GM23338 (cell line): ENCODE measurements around the gene KLHL33. TPM values are rescaled to one million over a fixed set of nuclear protein-coding genes. Genes with fewer than 3 reads are reported as not detected.

Experiments
- ATAC-seq: fragments of 200-7000 bp; cut with Tn5 transposase; 3 replicates; pipeline ENCODE4 v1.9.1; 2020
- DNase-seq: peaks from one replicate; pipeline ENCODE4 v3.0.0-alpha.2; 2015; ENCODE audit warnings: low spot score
- H2AFZ ChIP-seq: fragments of 200-600 bp; sonication (generic); 2 replicates; pipeline ENCODE4 v1.8.0; 2016; ENCODE audit warnings: antibody characterized with exemption, mild to moderate bottlenecking, moderate library complexity
- H3F3A ChIP-seq: fragments of 200-600 bp; sonication (generic); replicated peaks from 2 replicates; pipeline ENCODE4 v1.8.0; 2017; ENCODE audit warnings: antibody characterized with exemption, mixed run types, low read depth
- H3K27ac ChIP-seq: fragments of 200-600 bp; sonication (generic); 2 replicates; pipeline ENCODE4 v1.6.1; 2016; ENCODE audit warnings: low read depth
- H3K27me3 ChIP-seq: fragments of 200-600 bp; sonication (generic); 2 replicates; pipeline ENCODE4 v1.8.0; 2016; ENCODE audit warnings: mild to moderate bottlenecking, mixed run types, moderate library complexity; ENCODE audit not compliant: insufficient read depth
- H3K36me3 ChIP-seq: fragments of 200-600 bp; sonication (generic); 2 replicates; pipeline ENCODE4 v1.8.0; 2016; ENCODE audit warnings: mild to moderate bottlenecking; ENCODE audit not compliant: insufficient read depth
- H3K4me1 ChIP-seq: fragments of 200-600 bp; sonication (generic); 2 replicates; pipeline ENCODE4 v1.8.0; 2016; ENCODE audit warnings: mild to moderate bottlenecking, moderate library complexity; ENCODE audit not compliant: insufficient read depth
- H3K4me2 ChIP-seq: fragments of 200-600 bp; sonication (generic); 2 replicates; pipeline ENCODE4 v1.7.1; 2017; ENCODE audit warnings: mixed run types
- H3K4me3 ChIP-seq: fragments of 200-600 bp; sonication (generic); 2 replicates; pipeline ENCODE4 v1.6.1; 2016; ENCODE audit warnings: mixed run types
- H3K79me2 ChIP-seq: fragments of 200-600 bp; sonication (generic); replicated peaks from 2 replicates; pipeline ENCODE4 v1.8.0; 2017; ENCODE audit warnings: mild to moderate bottlenecking; ENCODE audit not compliant: insufficient read depth
- H3K9me2 ChIP-seq: fragments of 200-600 bp; sonication (generic); 2 replicates; pipeline ENCODE4 v1.8.0; 2017; ENCODE audit not compliant: insufficient read depth
- H4K20me1 ChIP-seq: fragments of 200-600 bp; sonication (generic); replicated peaks from 2 replicates; pipeline ENCODE4 v1.8.0; 2017; ENCODE audit warnings: mild to moderate bottlenecking; ENCODE audit not compliant: insufficient read depth
- H3K27ac Mint-ChIP-seq: 2 replicates; pipeline ENCODE4 v1.8.0; 2020; ENCODE audit warnings: inconsistent platforms, mild to moderate bottlenecking, moderate library complexity, mixed read lengths
- H3K27me3 Mint-ChIP-seq: 3 replicates; pipeline ENCODE4 v1.8.0; 2022; ENCODE audit warnings: low read depth, mild to moderate bottlenecking, moderate library complexity, mixed read lengths, inconsistent platforms; ENCODE audit not compliant: insufficient read depth, poor library complexity
- H3K36me3 Mint-ChIP-seq: 3 replicates; pipeline ENCODE4 v1.8.0; 2021; ENCODE audit warnings: low read depth, mild to moderate bottlenecking, inconsistent platforms, moderate library complexity, mixed read lengths
- H3K4me1 Mint-ChIP-seq: 3 replicates; pipeline ENCODE4 v1.8.0; 2020; ENCODE audit warnings: mild to moderate bottlenecking, inconsistent platforms, mixed read lengths
- H3K4me3 Mint-ChIP-seq: 3 replicates; pipeline ENCODE4 v1.8.0; 2021; ENCODE audit warnings: moderate library complexity, mild to moderate bottlenecking, inconsistent platforms, mixed read lengths
- H3K9me3 Mint-ChIP-seq: 3 replicates; pipeline ENCODE4 v1.8.0; 2020; ENCODE audit warnings: moderate library complexity, mild to moderate bottlenecking, inconsistent platforms, mixed read lengths
- CREB1 ChIP-seq: fragments of 250-450 bp; sonication (Bioruptor Pico); IDR thresholded peaks from 2 replicates; pipeline ENCODE4 v1.5.0; 2020; ENCODE audit warnings: low read depth, mild to moderate bottlenecking, moderate library complexity
- JUNB ChIP-seq: IDR thresholded peaks from one replicate; pipeline ENCODE4 v1.6.1; 2016; ENCODE audit warnings: antibody characterized with exemption; ENCODE audit not compliant: unreplicated experiment
- NANOG ChIP-seq: IDR thresholded peaks from 2 replicates; pipeline ENCODE4 v1.6.1; 2016; ENCODE audit warnings: antibody characterized with exemption, borderline replicate concordance
- ZNF331 ChIP-seq: fragments of 250-450 bp; sonication (Bioruptor Pico); IDR thresholded peaks from 2 replicates; pipeline ENCODE4 v1.5.0; 2020; ENCODE audit warnings: low read depth, mild to moderate bottlenecking, moderate library complexity
- polyA plus RNA-seq: library from polyadenylated mRNA; unstranded; fragments of >200 nt; fragmentation: Nextera tagmentation; extraction: Ambion mirVana; gene quantifications from 2 replicates; pipeline ENCODE4 v1.2.1, GENCODE V29; 2016
- total RNA-seq: library from RNA; depleted of rRNA; stranded (reverse); fragments of >200 nt; shearing (Covaris generic); gene quantifications from 2 replicates; pipeline ENCODE4 v1.2.3, GENCODE V29; 2014
- TF ChIP-seq, protein P1 (sequence below): fragments of 250-450 bp; sonication (Bioruptor Pico); IDR thresholded peaks from 2 replicates; pipeline ENCODE4 v1.5.0; 2020; ENCODE audit warnings: mild to moderate bottlenecking, moderate library complexity
- TF ChIP-seq, protein P2 (sequence below): IDR thresholded peaks from 2 replicates; pipeline ENCODE4 v1.6.1; 2016; ENCODE audit warnings: antibody characterized with exemption

The KLHL33 gene
- total and polyA plus RNA-seq, 2 experiments from 2014 or later: 0.15 to 0.35 TPM

DNA sequence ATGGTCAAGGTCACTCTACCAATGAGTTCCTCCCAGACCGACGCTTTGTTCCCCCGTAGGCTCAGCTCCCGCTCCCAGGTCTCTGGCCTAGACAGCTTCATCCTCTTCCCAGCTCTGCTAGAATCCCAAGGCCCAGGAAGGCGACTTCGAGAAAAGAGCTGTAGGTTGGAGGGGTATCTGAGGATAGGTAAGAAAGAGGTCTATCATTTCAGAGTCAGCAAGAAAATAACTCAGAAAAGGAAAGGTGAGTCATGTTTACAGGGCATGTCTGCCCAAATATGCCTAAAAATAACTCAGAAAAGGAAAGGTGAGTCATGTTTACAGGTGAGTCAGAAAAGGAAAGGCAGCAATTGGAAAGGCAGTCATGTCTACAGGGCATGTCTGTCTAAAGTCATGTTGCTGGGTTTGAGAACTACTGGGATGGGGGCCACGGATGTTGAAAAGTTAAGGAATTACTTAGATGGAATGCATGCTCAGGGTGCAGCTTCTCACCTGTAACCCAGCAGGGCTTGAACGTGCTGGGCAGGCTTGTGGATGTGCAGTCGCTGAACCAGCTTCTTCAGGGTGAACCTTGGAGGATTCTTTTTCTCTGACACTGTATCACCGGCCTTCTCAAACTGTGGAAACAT lies 34.9 kb downstream of the KLHL33 start (continued):
- TF ChIP-seq, protein P1, sequence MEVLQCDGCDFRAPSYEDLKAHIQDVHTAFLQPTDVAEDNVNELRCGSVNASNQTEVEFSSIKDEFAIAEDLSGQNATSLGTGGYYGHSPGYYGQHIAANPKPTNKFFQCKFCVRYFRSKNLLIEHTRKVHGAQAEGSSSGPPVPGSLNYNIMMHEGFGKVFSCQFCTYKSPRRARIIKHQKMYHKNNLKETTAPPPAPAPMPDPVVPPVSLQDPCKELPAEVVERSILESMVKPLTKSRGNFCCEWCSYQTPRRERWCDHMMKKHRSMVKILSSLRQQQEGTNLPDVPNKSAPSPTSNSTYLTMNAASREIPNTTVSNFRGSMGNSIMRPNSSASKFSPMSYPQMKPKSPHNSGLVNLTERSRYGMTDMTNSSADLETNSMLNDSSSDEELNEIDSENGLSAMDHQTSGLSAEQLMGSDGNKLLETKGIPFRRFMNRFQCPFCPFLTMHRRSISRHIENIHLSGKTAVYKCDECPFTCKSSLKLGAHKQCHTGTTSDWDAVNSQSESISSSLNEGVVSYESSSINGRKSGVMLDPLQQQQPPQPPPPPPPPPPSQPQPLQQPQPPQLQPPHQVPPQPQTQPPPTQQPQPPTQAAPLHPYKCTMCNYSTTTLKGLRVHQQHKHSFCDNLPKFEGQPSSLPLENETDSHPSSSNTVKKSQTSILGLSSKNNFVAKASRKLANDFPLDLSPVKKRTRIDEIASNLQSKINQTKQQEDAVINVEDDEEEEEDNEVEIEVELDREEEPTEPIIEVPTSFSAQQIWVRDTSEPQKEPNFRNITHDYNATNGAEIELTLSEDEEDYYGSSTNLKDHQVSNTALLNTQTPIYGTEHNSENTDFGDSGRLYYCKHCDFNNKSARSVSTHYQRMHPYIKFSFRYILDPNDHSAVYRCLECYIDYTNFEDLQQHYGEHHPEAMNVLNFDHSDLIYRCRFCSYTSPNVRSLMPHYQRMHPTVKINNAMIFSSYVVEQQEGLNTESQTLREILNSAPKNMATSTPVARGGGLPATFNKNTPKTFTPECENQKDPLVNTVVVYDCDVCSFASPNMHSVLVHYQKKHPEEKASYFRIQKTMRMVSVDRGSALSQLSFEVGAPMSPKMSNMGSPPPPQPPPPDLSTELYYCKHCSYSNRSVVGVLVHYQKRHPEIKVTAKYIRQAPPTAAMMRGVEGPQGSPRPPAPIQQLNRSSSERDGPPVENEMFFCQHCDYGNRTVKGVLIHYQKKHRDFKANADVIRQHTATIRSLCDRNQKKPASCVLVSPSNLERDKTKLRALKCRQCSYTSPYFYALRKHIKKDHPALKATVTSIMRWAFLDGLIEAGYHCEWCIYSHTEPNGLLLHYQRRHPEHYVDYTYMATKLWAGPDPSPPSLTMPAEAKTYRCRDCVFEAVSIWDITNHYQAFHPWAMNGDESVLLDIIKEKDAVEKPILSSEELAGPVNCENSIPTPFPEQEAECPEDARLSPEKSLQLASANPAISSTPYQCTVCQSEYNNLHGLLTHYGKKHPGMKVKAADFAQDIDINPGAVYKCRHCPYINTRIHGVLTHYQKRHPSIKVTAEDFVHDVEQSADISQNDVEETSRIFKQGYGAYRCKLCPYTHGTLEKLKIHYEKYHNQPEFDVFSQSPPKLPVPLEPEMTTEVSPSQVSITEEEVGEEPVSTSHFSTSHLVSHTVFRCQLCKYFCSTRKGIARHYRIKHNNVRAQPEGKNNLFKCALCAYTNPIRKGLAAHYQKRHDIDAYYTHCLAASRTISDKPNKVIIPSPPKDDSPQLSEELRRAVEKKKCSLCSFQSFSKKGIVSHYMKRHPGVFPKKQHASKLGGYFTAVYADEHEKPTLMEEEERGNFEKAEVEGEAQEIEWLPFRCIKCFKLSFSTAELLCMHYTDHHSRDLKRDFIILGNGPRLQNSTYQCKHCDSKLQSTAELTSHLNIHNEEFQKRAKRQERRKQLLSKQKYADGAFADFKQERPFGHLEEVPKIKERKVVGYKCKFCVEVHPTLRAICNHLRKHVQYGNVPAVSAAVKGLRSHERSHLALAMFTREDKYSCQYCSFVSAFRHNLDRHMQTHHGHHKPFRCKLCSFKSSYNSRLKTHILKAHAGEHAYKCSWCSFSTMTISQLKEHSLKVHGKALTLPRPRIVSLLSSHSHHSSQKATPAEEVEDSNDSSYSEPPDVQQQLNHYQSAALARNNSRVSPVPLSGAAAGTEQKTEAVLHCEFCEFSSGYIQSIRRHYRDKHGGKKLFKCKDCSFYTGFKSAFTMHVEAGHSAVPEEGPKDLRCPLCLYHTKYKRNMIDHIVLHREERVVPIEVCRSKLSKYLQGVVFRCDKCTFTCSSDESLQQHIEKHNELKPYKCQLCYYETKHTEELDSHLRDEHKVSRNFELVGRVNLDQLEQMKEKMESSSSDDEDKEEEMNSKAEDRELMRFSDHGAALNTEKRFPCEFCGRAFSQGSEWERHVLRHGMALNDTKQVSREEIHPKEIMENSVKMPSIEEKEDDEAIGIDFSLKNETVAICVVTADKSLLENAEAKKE (CRISPR knock-in tag): no peak
- TF ChIP-seq, protein P2, sequence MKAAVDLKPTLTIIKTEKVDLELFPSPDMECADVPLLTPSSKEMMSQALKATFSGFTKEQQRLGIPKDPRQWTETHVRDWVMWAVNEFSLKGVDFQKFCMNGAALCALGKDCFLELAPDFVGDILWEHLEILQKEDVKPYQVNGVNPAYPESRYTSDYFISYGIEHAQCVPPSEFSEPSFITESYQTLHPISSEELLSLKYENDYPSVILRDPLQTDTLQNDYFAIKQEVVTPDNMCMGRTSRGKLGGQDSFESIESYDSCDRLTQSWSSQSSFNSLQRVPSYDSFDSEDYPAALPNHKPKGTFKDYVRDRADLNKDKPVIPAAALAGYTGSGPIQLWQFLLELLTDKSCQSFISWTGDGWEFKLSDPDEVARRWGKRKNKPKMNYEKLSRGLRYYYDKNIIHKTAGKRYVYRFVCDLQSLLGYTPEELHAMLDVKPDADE: no peak
- TF ChIP-seq JUNB: no peak

DNA sequence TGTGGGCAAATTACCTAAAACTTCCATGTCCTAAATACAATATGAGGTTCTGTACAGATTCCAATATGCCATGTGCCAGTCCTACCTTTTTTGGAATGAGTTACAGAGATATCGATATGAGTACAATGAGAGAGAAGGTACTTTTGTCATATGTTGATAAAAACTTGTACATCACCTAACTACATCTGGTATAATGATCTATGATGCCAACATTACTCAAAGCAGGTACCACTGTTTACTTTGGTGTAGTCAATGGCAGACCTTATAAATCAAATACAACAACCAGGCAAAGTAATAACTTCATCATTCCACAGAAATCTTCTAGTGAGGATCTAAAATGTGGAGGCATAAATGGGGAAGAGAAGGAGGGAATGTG lies 35.4 kb downstream of the KLHL33 start:
- Histone ChIP-seq H4K20me1 (peaks cover 3% of the 10 kb centered on the region; the same call in 1 of the 2 replicates), H3K79me2 (no peaks in the 10 kb centered on the region), H3K27me3 (no peaks in the 10 kb centered on the region), H3K4me2 (no peak overlapping the region), H3K27ac (no peak overlapping the region), H3K4me3 (no peak overlapping the region), H3F3A (no peaks in the 10 kb centered on the region), H3K9me2 (no peaks in the 10 kb centered on the region), H2AFZ (no peak overlapping the region), H3K36me3 (no peaks in the 10 kb centered on the region; the same call in 1 of the 2 replicates), H3K4me1 (no peaks in the 10 kb centered on the region)
- H3K27me3 Mint-ChIP-seq: peaks cover 3% of the 10 kb centered on the region
- no peaks in the 10 kb centered on the region for H3K4me1 Mint-ChIP-seq
- H3K36me3 Mint-ChIP-seq: peaks cover 27% of the 10 kb centered on the region
- DNase-seq (no peak), ATAC-seq (no peak)
- H3K27ac Mint-ChIP-seq: peak overlapping the region; percentile 43; the same call in 1 of the 2 replicates
- no peak for TF ChIP-seq NANOG
- TF ChIP-seq ZNF331 (CRISPR knock-in tag): no peak
- no peak for TF ChIP-seq CREB1 (CRISPR knock-in tag)
- TF ChIP-seq, protein P1 (CRISPR knock-in tag): no peak
- no peaks in the 10 kb centered on the region for H3K9me3 Mint-ChIP-seq
- no peak overlapping the region for H3K4me3 Mint-ChIP-seq
